NCI-H446 treated with DMSO at 0.1 percent for 48 hours (cell line): ENCODE data around the gene FBN2.

Experiments
- DNase-seq: peaks from one replicate; lab custom pipeline; 2025; lab: John Stamatoyannopoulos, UW

Gene FBN2

GRCh38 chr5:128538000-128538249, at the start of gene FBN2:
FBN2 (minus strand) TSS chr5:128538245; CDS start chr5:128537603, 642 bp downstream.
- DNase-seq: no peak

GRCh38 chr5:128587275-128587674, 49.2 kb upstream of the FBN2 start:
- no peak for DNase-seq

- DNase-seq: no peak
Measured at GRCh38 chr5:128586848-128587247, 48.8 kb upstream of the FBN2 start.

GRCh38 chr5:128579639-128580038, 41.6 kb upstream of the FBN2 start:
- DNase-seq: no peak

GRCh38 chr5:128579093-128579492, 41.0 kb upstream of the FBN2 start:
- DNase-seq: no peak

GRCh38 chr5:128574041-128574440, 36.0 kb upstream of the FBN2 start:
- DNase-seq: no peak

GRCh38 chr5:128572930-128573319, 34.9 kb upstream of the FBN2 start:
- no peak for DNase-seq

GRCh38 chr5:128572051-128572929, 34.2 kb upstream of the FBN2 start:
- DNase-seq: no peak

GRCh38 chr5:128566178-128566577, 28.1 kb upstream of the FBN2 start:
- no peak for DNase-seq

GRCh38 chr5:128559300-128560297, 21.6 kb upstream of the FBN2 start:
- no peak for DNase-seq

- no peak for DNase-seq
Measured at GRCh38 chr5:128553747-128554146, 15.7 kb upstream of the FBN2 start.

GRCh38 chr5:128551476-128551875, 13.4 kb upstream of the FBN2 start:
- no peak for DNase-seq

- no peak for DNase-seq
Measured at GRCh38 chr5:128549496-128549895, 11.5 kb upstream of the FBN2 start.

- no peak for DNase-seq
Measured at GRCh38 chr5:128546658-128547281, 8.7 kb upstream of the FBN2 start.

- no peak for DNase-seq
Measured at GRCh38 chr5:128541385-128541784, 3.3 kb upstream of the FBN2 start.

GRCh38 chr5:128539038-128539429, 989 bp upstream of the FBN2 start:
- DNase-seq: no peak

GRCh38 chr5:128538250-128539037, 399 bp upstream of the FBN2 start:
- DNase-seq: no peak

GRCh38 chr5:128537221-128537999, 635 bp downstream of the FBN2 start:
- DNase-seq: no peak

- no peak for DNase-seq
Measured at GRCh38 chr5:128536254-128537220, 1.5 kb downstream of the FBN2 start.

GRCh38 chr5:128535251-128535650, 2.8 kb downstream of the FBN2 start:
- DNase-seq: no peak
